Central memory CD8-positive, alpha-beta T cell (primary cell): ENCODE measurements around the gene IL17D.
"Not testable (repeated sequence)": the region's sequence is repeated elsewhere in the genome, so short reads cannot be mapped to it uniquely, and the experiment has no call there.

Source experiments
- ATAC-seq: fragments of 150-1000 bp; cut with Tn5 transposase; replicated peaks from 2 replicates; pipeline ENCODE4 v1.10.0; 2022; ENCODE audit warnings: mild to moderate bottlenecking, moderate FRiP score, moderate number of reproducible peaks; ENCODE audit not compliant: poor library complexity, severe bottlenecking; ENCODE audit errors: extremely low read depth
- DNase-seq, 2 donors: peaks; one replicate each; pipeline ENCODE4 v3.0.0; 2021; ENCODE audit warnings: low spot score in 2 of 2
- H3K27ac Mint-ChIP-seq: one replicate; pipeline ENCODE4 v1.8.0; 2022; ENCODE audit warnings: low read depth, mild to moderate bottlenecking, moderate library complexity, mixed read lengths
- H3K27me3 Mint-ChIP-seq: one replicate; pipeline ENCODE4 v1.8.0; 2022; ENCODE audit warnings: mixed read lengths
- H3K36me3 Mint-ChIP-seq: one replicate; pipeline ENCODE4 v1.8.0; 2022; ENCODE audit warnings: mild to moderate bottlenecking, moderate library complexity, mixed read lengths; ENCODE audit not compliant: insufficient read depth
- H3K4me1 Mint-ChIP-seq: one replicate; pipeline ENCODE4 v1.8.0; 2022; ENCODE audit warnings: mixed read lengths
- H3K4me3 Mint-ChIP-seq: one replicate; pipeline ENCODE4 v1.8.0; 2022; ENCODE audit warnings: mild to moderate bottlenecking, moderate library complexity, mixed read lengths
- H3K9me3 Mint-ChIP-seq: one replicate; pipeline ENCODE4 v1.8.0; 2022; ENCODE audit warnings: mixed read lengths

Gene IL17D

DNA sequence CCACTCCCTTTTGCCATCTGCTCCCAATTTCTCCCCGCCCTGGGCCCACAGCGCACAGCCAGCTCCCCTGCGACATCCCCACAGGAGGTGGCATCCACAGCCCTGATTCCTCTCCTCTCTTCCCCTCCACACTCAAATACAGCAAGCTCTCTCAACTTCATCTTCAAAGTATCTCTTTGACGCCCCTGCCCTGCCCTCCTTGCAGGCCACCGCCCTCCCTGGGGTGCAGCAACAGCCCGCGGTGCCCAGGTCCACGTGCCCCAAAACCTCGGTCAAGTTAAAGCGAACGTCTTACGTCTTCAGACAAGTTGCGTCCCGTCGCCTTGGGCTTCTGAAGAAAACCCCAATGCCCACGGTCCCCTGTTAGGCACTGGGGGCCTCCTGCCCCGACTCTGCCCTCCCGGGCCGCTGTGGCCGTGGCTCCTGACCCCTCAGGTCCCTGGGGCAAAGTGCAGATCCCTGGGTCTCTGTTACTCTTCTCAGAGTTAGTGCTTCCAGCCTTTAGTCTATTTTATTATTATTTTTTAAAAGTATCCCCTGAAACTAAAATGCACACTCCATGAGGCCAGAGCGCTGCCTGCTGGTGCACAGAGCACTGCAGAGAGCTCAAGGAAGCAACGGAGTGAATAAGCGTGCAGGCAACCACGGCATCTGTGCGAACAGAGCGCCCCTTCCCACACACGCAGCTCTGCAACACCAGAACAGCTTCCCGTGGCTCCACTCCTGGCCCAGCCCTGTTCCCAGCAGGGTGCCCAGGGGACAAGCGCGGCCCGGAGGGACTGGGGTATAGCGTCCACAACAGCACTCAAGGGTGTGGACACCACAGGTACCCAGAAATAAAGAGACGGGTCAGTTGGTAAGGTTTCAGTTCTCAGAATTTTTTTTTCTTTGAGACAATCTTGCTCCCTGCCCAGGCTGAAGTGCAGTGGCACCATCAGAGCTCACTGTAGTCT lies 26.4 kb downstream of the IL17D start:
- no peaks in the 10 kb centered on the region for H3K9me3 Mint-ChIP-seq

DNA sequence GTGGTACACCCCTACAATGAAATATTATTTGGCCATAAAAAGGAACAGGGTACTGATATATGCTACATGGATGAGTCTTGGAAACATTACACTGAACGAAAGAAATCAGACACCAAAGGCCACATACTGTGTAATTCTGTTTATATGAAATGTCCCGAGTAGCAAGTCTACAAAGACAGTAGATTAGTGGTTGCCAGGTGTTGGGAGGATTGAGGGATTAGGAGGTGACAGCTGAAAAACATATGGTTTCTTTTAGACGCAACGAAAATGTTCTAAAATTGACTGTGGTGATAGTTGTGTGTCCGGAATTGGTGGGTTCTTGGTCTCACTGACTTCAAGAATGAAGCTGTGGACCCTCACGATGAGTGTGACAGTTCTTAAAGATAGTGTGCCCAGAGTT lies 35.1 kb downstream of the IL17D start:
- DNase-seq = no peak
- no peaks in the 10 kb centered on the region for H3K36me3 Mint-ChIP-seq
- H3K27ac Mint-ChIP-seq = no peak overlapping the region
- H3K4me3 Mint-ChIP-seq = no peak overlapping the region
- H3K27me3 Mint-ChIP-seq = no peaks in the 10 kb centered on the region
- no peaks in the 10 kb centered on the region for H3K9me3 Mint-ChIP-seq
- no peak for ATAC-seq
- no peaks in the 10 kb centered on the region for H3K4me1 Mint-ChIP-seq

More for the DNA sequence above, 26.4 kb downstream of the IL17D start:
- Mint-ChIP-seq H3K4me3 (no peak overlapping the region), H3K4me1 (no peaks in the 10 kb centered on the region), H3K36me3 (no peaks in the 10 kb centered on the region), H3K27ac (no peak overlapping the region), H3K27me3 (no peaks in the 10 kb centered on the region)
- DNase-seq (no peak), ATAC-seq (no peak)

DNA sequence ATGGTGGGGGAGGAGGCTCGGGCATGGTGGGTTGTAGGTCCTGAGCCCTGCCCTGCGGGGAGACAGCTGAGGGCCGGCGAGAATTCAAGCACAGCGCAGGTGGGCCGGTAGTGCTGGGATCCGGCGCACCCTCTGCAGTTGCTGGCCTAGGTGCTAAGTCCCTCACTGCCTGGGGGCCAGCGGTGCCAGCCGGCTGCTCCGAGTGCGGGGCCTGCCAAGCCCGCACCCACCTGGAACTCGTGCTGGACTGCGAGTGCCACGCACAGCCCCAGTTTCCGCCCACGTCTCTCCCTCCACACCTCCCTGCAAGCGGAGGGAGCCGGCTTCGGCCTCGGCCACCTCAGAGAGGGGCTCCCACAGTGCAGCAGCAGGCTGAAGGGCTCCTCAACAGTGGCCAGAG lies 36.5 kb downstream of the IL17D start:
- Mint-ChIP-seq H3K4me1 (no peaks in the 10 kb centered on the region), H3K27ac (no peak overlapping the region), H3K36me3 (no peaks in the 10 kb centered on the region), H3K9me3 (no peaks in the 10 kb centered on the region), H3K4me3 (no peak overlapping the region), H3K27me3 (no peaks in the 10 kb centered on the region)
- ATAC-seq (no peak), DNase-seq (no peak)

DNA sequence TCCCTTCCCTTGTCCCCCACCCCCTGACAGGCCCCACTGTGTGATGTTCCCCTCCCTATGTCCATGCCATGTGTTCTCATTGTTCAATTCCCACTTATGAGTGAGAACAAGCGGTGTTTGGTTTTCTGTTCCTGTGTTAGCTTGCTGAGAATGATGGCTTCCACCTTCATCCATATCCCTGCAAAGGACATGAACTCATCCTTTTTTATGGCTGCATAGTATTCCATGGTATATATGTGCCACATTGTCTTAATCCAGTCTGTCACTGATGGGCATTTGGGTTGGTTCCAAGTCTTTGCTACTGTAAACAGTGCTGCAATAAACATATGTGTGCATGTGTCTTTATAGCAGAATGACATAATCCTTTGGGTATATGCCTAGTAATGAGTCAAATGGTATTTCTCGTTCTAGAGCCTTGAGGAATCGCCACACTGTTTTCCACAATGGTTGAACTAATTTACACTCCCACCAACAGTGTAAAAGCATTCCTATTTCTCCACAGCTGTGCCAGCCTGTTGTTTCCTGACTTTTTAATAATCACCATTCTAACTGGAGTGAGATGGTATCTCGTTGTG lies 40.4 kb downstream of the IL17D start:
- H3K4me1 Mint-ChIP-seq, H3K27ac Mint-ChIP-seq, ATAC-seq, H3K4me3 Mint-ChIP-seq, DNase-seq, H3K27me3 Mint-ChIP-seq, H3K36me3 Mint-ChIP-seq: not testable (repeated sequence)
- peaks cover 11% of the 10 kb centered on the region for H3K9me3 Mint-ChIP-seq

DNA sequence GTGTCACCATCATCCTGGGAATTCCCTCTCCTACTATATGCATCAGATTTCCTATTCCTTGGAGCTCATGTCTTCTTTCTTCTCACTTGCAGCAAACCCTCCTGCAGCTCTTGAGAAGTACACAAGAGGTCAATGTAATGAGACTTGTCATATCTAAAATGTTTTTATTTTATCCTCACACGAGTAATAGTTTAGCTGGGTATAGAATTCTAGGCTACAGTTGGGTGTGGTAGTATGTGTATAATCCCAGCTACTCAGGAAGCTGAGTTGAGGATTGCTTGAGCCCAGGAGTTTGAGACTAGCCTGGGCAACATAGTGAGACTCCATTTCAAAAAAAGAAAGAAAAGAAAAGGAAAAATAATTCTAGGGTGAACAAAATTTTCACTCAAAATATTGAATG lies 45.9 kb downstream of the IL17D start:
- Mint-ChIP-seq H3K9me3 (peaks cover 33% of the 10 kb centered on the region), H3K4me1 (no peaks in the 10 kb centered on the region), H3K36me3 (no peaks in the 10 kb centered on the region), H3K27ac (no peak overlapping the region), H3K27me3 (no peaks in the 10 kb centered on the region), H3K4me3 (no peak overlapping the region)
- DNase-seq (no peak), ATAC-seq (no peak)

DNA sequence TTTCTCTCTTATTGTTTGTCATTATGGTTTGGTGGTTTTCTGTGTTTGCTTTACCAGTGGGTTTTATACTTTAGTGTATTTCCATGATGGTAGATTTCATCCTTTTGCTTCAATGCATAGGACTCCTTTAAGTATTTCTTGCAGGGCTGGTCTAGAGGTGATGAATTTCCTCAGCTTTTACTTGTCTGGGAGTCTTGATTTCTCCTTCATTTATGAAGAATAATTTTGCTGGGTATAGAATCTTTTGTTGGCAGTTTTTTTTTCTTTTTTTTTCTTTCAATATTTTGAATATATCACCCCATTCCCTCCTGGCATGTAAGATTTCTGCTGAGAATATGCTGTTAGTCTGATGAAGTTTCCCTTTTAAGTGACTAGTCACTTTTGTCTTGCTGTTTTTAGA lies 50.5 kb downstream of the IL17D start:
- Mint-ChIP-seq H3K27me3 (no peaks in the 10 kb centered on the region), H3K4me3 (no peak overlapping the region), H3K36me3 (peaks cover 4% of the 10 kb centered on the region), H3K9me3 (peaks cover 21% of the 10 kb centered on the region), H3K4me1 (no peaks in the 10 kb centered on the region), H3K27ac (no peak overlapping the region)
- no peak for DNase-seq
- ATAC-seq = no peak

DNA sequence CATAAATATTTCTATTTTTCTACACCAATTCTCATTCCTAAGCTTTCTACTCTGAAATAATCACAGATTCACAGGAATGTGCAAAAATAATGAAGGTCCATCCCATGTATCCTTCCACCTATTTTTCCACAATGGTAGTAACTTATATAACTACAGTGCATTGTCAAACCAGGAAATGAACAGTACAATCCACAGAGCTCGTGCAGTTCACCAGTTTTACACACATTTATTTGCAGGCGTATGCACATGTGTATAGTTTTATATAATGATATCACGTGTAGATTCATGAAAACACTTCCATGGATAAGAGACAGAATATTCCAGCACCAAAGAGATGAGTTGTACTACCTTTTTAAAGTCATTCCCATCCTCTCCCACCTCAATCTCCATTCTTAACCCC lies 57.4 kb downstream of the IL17D start:
- DNase-seq (no peak), ATAC-seq (no peak)
- Mint-ChIP-seq H3K4me3 (no peak overlapping the region), H3K27me3 (no peaks in the 10 kb centered on the region), H3K36me3 (peaks cover 4% of the 10 kb centered on the region), H3K27ac (no peak overlapping the region), H3K4me1 (no peaks in the 10 kb centered on the region), H3K9me3 (no peaks in the 10 kb centered on the region)

DNA sequence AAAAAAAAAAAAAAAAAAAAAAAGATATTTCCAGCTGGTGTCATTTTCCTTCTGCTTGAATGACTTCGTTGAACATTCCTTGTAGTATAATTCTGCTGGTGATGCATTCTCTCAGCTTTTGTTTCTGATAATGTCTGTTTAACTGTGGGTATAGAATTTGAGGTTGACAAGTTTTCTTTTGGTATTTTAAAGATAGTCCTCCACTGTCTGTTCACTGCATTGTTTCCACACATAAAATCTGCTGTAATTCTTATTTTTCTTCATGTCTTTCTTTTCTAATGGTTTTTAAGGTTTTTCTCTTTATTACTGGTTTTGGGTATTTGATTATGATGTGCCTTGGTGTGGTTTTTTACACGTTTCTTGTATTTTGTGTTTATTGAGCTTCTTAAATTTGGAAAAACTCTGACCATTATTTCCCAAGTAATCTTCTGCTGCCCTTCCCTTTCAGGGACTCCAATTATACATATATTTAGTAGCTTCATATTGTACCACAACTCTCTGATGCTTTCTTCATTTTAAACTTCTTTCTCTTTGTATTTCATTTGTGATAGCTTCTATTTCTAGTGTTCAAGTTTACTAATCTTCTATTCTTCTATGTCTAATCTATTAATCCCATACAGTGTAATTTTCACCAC lies 63.9 kb downstream of the IL17D start:
- ATAC-seq = no peak
- no peak overlapping the region for H3K27ac Mint-ChIP-seq
- H3K9me3 Mint-ChIP-seq = peaks cover 15% of the 10 kb centered on the region
- no peak for DNase-seq
- H3K36me3 Mint-ChIP-seq = peaks cover 7% of the 10 kb centered on the region
- H3K4me3 Mint-ChIP-seq = no peak overlapping the region
- H3K4me1 Mint-ChIP-seq = peaks cover 14% of the 10 kb centered on the region
- no peaks in the 10 kb centered on the region for H3K27me3 Mint-ChIP-seq

DNA sequence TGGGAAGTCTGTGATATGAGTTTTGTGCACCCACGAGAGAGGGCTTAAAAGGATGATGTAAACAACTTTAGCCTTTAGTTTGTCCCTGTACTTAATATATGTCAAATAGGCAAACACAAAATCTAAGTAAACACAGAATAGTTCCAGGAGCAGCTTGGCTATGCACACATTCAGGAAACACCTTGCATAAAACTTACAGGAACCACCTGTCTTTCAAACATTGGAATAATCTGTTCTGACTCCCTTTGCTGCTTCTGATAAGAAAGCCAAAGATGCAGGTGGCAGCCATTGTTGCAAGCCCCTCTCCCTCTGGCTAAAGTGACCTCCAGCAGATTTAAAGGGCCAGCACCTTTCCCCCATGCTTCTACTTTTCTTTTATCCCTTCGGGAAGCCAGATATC lies 65.6 kb downstream of the IL17D start:
- DNase-seq = no peak
- Mint-ChIP-seq H3K36me3 (peaks cover 18% of the 10 kb centered on the region), H3K4me3 (no peak overlapping the region), H3K27ac (no peak overlapping the region), H3K4me1 (peaks cover 31% of the 10 kb centered on the region), H3K9me3 (peaks cover 15% of the 10 kb centered on the region), H3K27me3 (no peaks in the 10 kb centered on the region)
- no peak for ATAC-seq

DNA sequence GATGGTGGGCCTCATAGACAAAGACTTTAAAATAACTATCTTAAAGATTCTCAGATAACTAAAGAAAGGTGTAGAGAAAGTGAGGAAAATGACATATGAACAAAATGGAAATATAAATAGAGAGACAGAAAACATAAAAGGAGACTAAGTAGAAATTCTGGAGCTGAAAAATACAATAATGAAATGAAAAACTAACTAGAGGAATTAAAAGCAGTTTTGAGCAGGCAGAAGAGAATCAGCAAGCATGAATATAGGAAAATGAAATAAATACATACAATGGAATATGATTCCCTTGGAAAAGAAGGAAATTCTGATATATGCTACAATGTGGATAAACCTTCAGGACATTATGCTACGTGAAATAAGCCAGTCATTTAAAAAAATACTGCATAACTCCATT lies 66.3 kb downstream of the IL17D start:
- ATAC-seq (no peak), DNase-seq (no peak)
- H3K4me3 Mint-ChIP-seq = no peak overlapping the region
- peaks cover 31% of the 10 kb centered on the region for H3K4me1 Mint-ChIP-seq
- peaks cover 20% of the 10 kb centered on the region for H3K36me3 Mint-ChIP-seq
- H3K27me3 Mint-ChIP-seq = no peaks in the 10 kb centered on the region
- peaks cover 15% of the 10 kb centered on the region for H3K9me3 Mint-ChIP-seq
- H3K27ac Mint-ChIP-seq = peak overlapping the region; percentile 45
